Liver (tissue), 9 donors: ENCODE measurements around the gene TPT1. TPM values are rescaled to one million over a fixed set of nuclear protein-coding genes. Genes with fewer than 3 reads are reported as not detected.

Source experiments
- DNase-seq: peaks from one replicate; pipeline ENCODE4 v3.0.0-alpha.2; 2017; ENCODE audit warnings: low spot score
- H3K27ac ChIP-seq, 2 donors: one replicate each; pipeline ENCODE4 v1.7.0; 2013; ENCODE audit warnings: inconsistent platforms in 2 of 2, low read length in 2 of 2, control low read depth in 1 of 2, low read depth in 1 of 2, mild to moderate bottlenecking in 1 of 2
- H3K27me3 ChIP-seq, 4 donors: one replicate each; pipeline versions ENCODE4 v1.6.1 to v1.7.0; 2013; ENCODE audit warnings: low read length in 3 of 4, inconsistent platforms in 1 of 4, mild to moderate bottlenecking in 1 of 4, moderate library complexity in 1 of 4; ENCODE audit not compliant: control insufficient read depth in 4 of 4, insufficient read depth in 4 of 4
- H3K36me3 ChIP-seq, 4 donors: one replicate each; pipeline versions ENCODE4 v1.6.1 to v1.7.0; 2013; ENCODE audit warnings: low read length in 3 of 4, mild to moderate bottlenecking in 3 of 4, low read depth in 1 of 4, moderate library complexity in 1 of 4; ENCODE audit not compliant: control insufficient read depth in 4 of 4, insufficient read depth in 3 of 4
- H3K4me1 ChIP-seq, 4 donors: one replicate each; pipeline versions ENCODE4 v1.6.1 to v1.7.0; 2013; ENCODE audit warnings: low read length in 3 of 4, mild to moderate bottlenecking in 3 of 4, moderate library complexity in 1 of 4; ENCODE audit not compliant: control insufficient read depth in 4 of 4, insufficient read depth in 4 of 4
- H3K4me3 ChIP-seq, 3 donors: one replicate each; pipeline versions ENCODE4 v1.6.1 to v1.7.0; 2013; ENCODE audit warnings: low read length in 3 of 3, control low read depth in 1 of 3, low read depth in 1 of 3, mild to moderate bottlenecking in 1 of 3
- H3K9ac ChIP-seq, 2 donors: one replicate each; pipeline ENCODE4 v1.7.0; 2013; ENCODE audit warnings: low read length in 2 of 2, mild to moderate bottlenecking in 2 of 2, moderate library complexity in 2 of 2, control low read depth in 1 of 2, low read depth in 1 of 2
- H3K9me3 ChIP-seq, 4 donors: one replicate each; pipeline versions ENCODE4 v1.6.1 to v1.7.0; 2013; ENCODE audit warnings: low read length in 3 of 4; ENCODE audit not compliant: control insufficient read depth in 4 of 4
- CTCF ChIP-seq: fragments of 150-350 bp; IDR thresholded peaks from 2 replicates; pipeline ENCODE4 v1.5.1; 2017; ENCODE audit warnings: improper control_type of control experiment, low read depth, low read length; ENCODE audit not compliant: missing input control
- EGR1 ChIP-seq, 2 donors: IDR thresholded peaks; 2 replicates each; pipeline ENCODE4 v1.6.1; 2016 to 2018; ENCODE audit warnings: antibody characterized with exemption in 2 of 2, low read depth in 2 of 2
- FOXA1 ChIP-seq: IDR thresholded peaks from 2 replicates; pipeline ENCODE4 v1.6.1; 2016; ENCODE audit warnings: antibody characterized with exemption
- FOXA2 ChIP-seq: IDR thresholded peaks from 2 replicates; pipeline ENCODE4 v1.6.1; 2016; ENCODE audit warnings: antibody characterized with exemption
- GABPA ChIP-seq, 2 donors: IDR thresholded peaks in 1 of 2; conservative IDR thresholded peaks in 1 of 2; 2 replicates each; pipeline ENCODE4 v1.6.1; 2016; ENCODE audit warnings: antibody characterized with exemption in 2 of 2, mild to moderate bottlenecking in 1 of 2, moderate library complexity in 1 of 2
- HNF4A ChIP-seq, 2 donors: conservative IDR thresholded peaks; 2 replicates each; pipeline ENCODE4 v1.6.1; 2016; ENCODE audit warnings: antibody characterized with exemption in 2 of 2, mild to moderate bottlenecking in 2 of 2
- HNF4G ChIP-seq: IDR thresholded peaks from 2 replicates; pipeline ENCODE4 v1.6.1; 2016; ENCODE audit warnings: antibody characterized with exemption
- JUND ChIP-seq, 2 donors: IDR thresholded peaks; 2 replicates each; pipeline ENCODE4 v1.6.1; 2016; ENCODE audit warnings: antibody characterized with exemption in 2 of 2
- NR2F2 ChIP-seq: IDR thresholded peaks from 2 replicates; pipeline ENCODE4 v1.6.1; 2016; ENCODE audit warnings: antibody characterized with exemption
- RAD21 ChIP-seq, 2 donors: IDR thresholded peaks; 2 replicates each; pipeline ENCODE4 v1.6.1; 2016; ENCODE audit warnings: antibody characterized with exemption in 2 of 2, mild to moderate bottlenecking in 2 of 2
- REST ChIP-seq: IDR thresholded peaks from 2 replicates; pipeline ENCODE4 v1.6.1; 2016; ENCODE audit warnings: antibody characterized with exemption, mild to moderate bottlenecking
- RXRA ChIP-seq, 2 donors: IDR thresholded peaks; 2 replicates each; pipeline ENCODE4 v1.6.1; 2017 to 2018; ENCODE audit warnings: antibody characterized with exemption in 2 of 2, mild to moderate bottlenecking in 1 of 2
- SP1 ChIP-seq: IDR thresholded peaks from 2 replicates; pipeline ENCODE4 v1.6.1; 2018; ENCODE audit warnings: antibody characterized with exemption, mild to moderate bottlenecking
- TAF1 ChIP-seq: conservative IDR thresholded peaks from 2 replicates; pipeline ENCODE4 v1.6.1; 2016; ENCODE audit warnings: antibody characterized with exemption, mild to moderate bottlenecking
- YY1 ChIP-seq: IDR thresholded peaks from 2 replicates; pipeline ENCODE4 v1.6.1; 2016; ENCODE audit warnings: antibody characterized with exemption, mild to moderate bottlenecking
- WGBS: extraction: QIAGEN DNeasy Blood & Tissue Kit; methylation state at CpG from one replicate; pipeline ENCODE4 v1.1.7; 2013; 5-methylcytosine and 5-hydroxymethylcytosine counted together
- polyA plus RNA-seq, 2 donors: library from polyadenylated mRNA; stranded (reverse) in 1 of 2; unstranded in 1 of 2; fragments of 200-250 nt in 1 of 2; fragments of >200 nt in 1 of 2; fragmentation: Nextera tagmentation in 1 of 2; extraction: Ambion mirVana in 1 of 2; gene quantifications; one replicate each; pipeline versions ENCODE4 v1.2.1 to v1.2.3, GENCODE V29; 2013 to 2015
- total RNA-seq, 2 donors: library from RNA; depleted of rRNA; stranded (reverse); fragments of >200 nt; gene quantifications; one replicate each; pipeline ENCODE4 v1.2.3, GENCODE V29; 2014
- TF ChIP-seq, protein P1 (sequence below): IDR thresholded peaks from 2 replicates; pipeline ENCODE4 v1.6.1; 2016; ENCODE audit warnings: antibody characterized with exemption
- TF ChIP-seq, protein P2 (sequence below): IDR thresholded peaks from 2 replicates; pipeline ENCODE4 v1.6.1; 2016; ENCODE audit warnings: antibody characterized with exemption
- TF ChIP-seq, protein P3 (sequence below): IDR thresholded peaks from 2 replicates; pipeline ENCODE4 v1.6.1; 2016; ENCODE audit warnings: antibody characterized with exemption
- donor health status: healthy.
- donor health status: healthy.
- donor health status: healthy.
- donor health status: healthy.
- donor health status: healthy.

TPT1 gene
- total and polyA plus RNA-seq, 4 donors, result 1,382 to 2,885 (median 1,815) TPM

- Histone ChIP-seq H3K27me3 (no peaks in the 10 kb centered on the region), H3K4me1 (peaks cover 12 to 32% (median 26%) of the 10 kb centered on the region in 4 donors), H3K4me3 (no peak overlapping the region), H3K27ac (no peak overlapping the region), H3K9ac (no peak overlapping the region), H3K36me3 (peaks cover 2 to 6% (median 3%) of the 10 kb centered on the region in 4 donors), H3K9me3 (no peaks in the 10 kb centered on the region)
- no peak for DNase-seq
- WGBS, result 76% methylated on average over 1 of the region's 1 CpG
- TF ChIP-seq NR2F2, result no peak
- no peak for TF ChIP-seq GABPA (IDR thresholded peaks at IDR 0.05 in 1 of 2, conservative IDR thresholded peaks at IDR 0.05 in 1 of 2)
- TF ChIP-seq REST, result no peak
- no peak for TF ChIP-seq FOXA2
- TF ChIP-seq, protein P1, sequence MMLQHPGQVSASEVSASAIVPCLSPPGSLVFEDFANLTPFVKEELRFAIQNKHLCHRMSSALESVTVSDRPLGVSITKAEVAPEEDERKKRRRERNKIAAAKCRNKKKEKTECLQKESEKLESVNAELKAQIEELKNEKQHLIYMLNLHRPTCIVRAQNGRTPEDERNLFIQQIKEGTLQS, result no peak
- TF ChIP-seq FOXA1, result no peak
- TF ChIP-seq CTCF, result no peak
- no peak for TF ChIP-seq HNF4A (conservative IDR thresholded peaks at IDR 0.05)
- TF ChIP-seq SP1, result no peak
- TF ChIP-seq JUND (IDR thresholded peaks at IDR 0.05), result no peak
- no peak for TF ChIP-seq HNF4G
- TF ChIP-seq EGR1 (IDR thresholded peaks at IDR 0.05; ENCODE audit: low read depth in 2 of 2), result no peak
- TF ChIP-seq RXRA (IDR thresholded peaks at IDR 0.05), result no peak
- TF ChIP-seq, protein P2, sequence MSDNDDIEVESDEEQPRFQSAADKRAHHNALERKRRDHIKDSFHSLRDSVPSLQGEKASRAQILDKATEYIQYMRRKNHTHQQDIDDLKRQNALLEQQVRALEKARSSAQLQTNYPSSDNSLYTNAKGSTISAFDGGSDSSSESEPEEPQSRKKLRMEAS, result no peak
- TF ChIP-seq TAF1, result no peak
- TF ChIP-seq YY1, result no peak
- TF ChIP-seq RAD21 (IDR thresholded peaks at IDR 0.05), result no peak
- TF ChIP-seq, protein P3, sequence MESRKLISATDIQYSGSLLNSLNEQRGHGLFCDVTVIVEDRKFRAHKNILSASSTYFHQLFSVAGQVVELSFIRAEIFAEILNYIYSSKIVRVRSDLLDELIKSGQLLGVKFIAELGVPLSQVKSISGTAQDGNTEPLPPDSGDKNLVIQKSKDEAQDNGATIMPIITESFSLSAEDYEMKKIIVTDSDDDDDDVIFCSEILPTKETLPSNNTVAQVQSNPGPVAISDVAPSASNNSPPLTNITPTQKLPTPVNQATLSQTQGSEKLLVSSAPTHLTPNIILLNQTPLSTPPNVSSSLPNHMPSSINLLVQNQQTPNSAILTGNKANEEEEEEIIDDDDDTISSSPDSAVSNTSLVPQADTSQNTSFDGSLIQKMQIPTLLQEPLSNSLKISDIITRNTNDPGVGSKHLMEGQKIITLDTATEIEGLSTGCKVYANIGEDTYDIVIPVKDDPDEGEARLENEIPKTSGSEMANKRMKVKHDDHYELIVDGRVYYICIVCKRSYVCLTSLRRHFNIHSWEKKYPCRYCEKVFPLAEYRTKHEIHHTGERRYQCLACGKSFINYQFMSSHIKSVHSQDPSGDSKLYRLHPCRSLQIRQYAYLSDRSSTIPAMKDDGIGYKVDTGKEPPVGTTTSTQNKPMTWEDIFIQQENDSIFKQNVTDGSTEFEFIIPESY, result no peak
Measured at GRCh38 chr13:45331123-45331619, 9.8 kb downstream of the TPT1 start.
